GM12874 (cell line): ENCODE measurements around the gene ENAH.

Experiments used
- CTCF ChIP-seq: IDR thresholded peaks from 2 replicates; pipeline ENCODE4 v1.5.1; 2011; ENCODE audit warnings: low read depth, mild to moderate bottlenecking, control low read depth, low read length, moderate library complexity; ENCODE audit not compliant: insufficient read depth

Gene ENAH

GRCh38 chr1:225572422-225572821 lies 80.5 kb downstream of the ENAH start:
- no peak for TF ChIP-seq CTCF

GRCh38 chr1:225567789-225568188 lies 85.1 kb downstream of the ENAH start:
- TF ChIP-seq CTCF = no peak

GRCh38 chr1:225565847-225566246 lies 87.1 kb downstream of the ENAH start:
- TF ChIP-seq CTCF = no peak

DNA sequence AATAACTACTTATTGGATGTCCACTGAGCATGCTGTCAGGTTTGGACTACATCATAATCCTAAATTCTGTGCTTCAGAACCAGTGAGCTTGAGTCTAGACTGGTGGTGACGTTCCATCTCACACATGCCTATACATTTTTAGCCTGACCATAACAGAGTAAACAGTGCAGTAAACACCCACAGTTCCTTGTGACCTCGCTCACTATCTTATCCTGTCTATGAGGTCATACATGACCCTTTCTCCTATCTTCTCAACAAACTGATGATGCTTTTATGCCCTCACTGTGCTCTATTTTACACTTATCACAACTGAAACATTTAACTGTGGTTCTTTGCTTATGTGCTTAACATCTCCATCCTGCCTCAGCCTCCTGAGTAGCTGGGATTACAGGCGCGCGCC lies 91.2 kb downstream of the ENAH start:
- TF ChIP-seq CTCF = no peak

DNA sequence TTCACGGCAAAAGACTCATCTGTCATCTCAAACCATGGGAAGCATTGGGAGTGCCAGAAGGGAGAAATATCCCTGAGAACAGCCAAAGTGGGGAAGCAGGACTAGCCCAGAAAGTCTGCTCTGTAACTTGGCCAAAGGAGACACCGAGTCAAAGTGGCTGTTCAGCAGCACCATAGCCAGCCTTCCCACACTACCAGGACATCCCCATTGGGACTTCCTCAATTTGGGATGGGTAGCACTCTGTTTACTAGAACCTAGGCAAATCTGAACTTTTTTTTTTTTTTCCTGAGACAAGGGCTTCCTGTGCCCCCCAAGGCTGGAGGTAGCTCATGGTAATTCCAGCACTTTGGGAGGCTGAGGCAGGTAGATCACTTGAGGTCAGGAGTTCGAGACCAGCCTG lies 93.0 kb downstream of the ENAH start:
- no peak for TF ChIP-seq CTCF

- TF ChIP-seq CTCF = no peak
These were observed 93.6 kb downstream of the ENAH start for GRCh38 chr1:225559326-225559725.

GRCh38 chr1:225556694-225557093 lies 96.2 kb downstream of the ENAH start:
- no peak for TF ChIP-seq CTCF

GRCh38 chr1:225555821-225556220 lies 97.1 kb downstream of the ENAH start:
- no peak for TF ChIP-seq CTCF
